ENCODE data around the gene PLA2G2F.

Gene PLA2G2F

GRCh38 chr1:20183035-20183434 lies 43.9 kb downstream of the PLA2G2F start:
- no peak for DNase-seq (ENCODE audit: low spot score)

GRCh38 chr1:20183616-20184271 lies 44.6 kb downstream of the PLA2G2F start:
- no peak for TF ChIP-seq CTCF (IDR thresholded peaks at IDR 0.05; ENCODE audit: extremely low read depth, missing control alignments)
- DNase-seq (ENCODE audit: low spot score) = no peak

More at GRCh38 chr1:20183035-20183434, 43.9 kb downstream of the PLA2G2F start:
- TF ChIP-seq CTCF (IDR thresholded peaks at IDR 0.05; ENCODE audit: extremely low read depth, missing control alignments) = no peak

GRCh38 chr1:20184481-20184900 lies 45.4 kb downstream of the PLA2G2F start:
- no peak for DNase-seq (ENCODE audit: low spot score)
- no peak for TF ChIP-seq CTCF (IDR thresholded peaks at IDR 0.05; ENCODE audit: extremely low read depth, missing control alignments)

- peak; percentile 51 for DNase-seq (ENCODE audit: low spot score)
- TF ChIP-seq CTCF (IDR thresholded peaks at IDR 0.05; ENCODE audit: extremely low read depth, missing control alignments) = no peak
Observed at GRCh38 chr1:20184997-20185833, 46.1 kb downstream of the PLA2G2F start.

- no peak for TF ChIP-seq CTCF (IDR thresholded peaks at IDR 0.05; ENCODE audit: extremely low read depth, missing control alignments)
- peak; percentile 64 for DNase-seq (ENCODE audit: low spot score)
Observed at GRCh38 chr1:20185834-20186782, 47.0 kb downstream of the PLA2G2F start, which contains the start of the genes PLA2G2C and UBXN10. TSS of gene PLA2G2C (minus strand) at chr1:20186518. CDS start at chr1:20177363, 9,155 bp downstream. TSS of gene UBXN10 (plus strand) at chr1:20186096. CDS start at chr1:20190562, 4,466 bp downstream.

- no peak for DNase-seq (ENCODE audit: low spot score)
- TF ChIP-seq CTCF (IDR thresholded peaks at IDR 0.05; ENCODE audit: extremely low read depth, missing control alignments) = no peak
Observed at GRCh38 chr1:20187103-20187812, 48.1 kb downstream of the PLA2G2F start.

Measured in GM20000 (cell line).